ENCODE results near the gene TVP23A.

TVP23A gene

DNA sequence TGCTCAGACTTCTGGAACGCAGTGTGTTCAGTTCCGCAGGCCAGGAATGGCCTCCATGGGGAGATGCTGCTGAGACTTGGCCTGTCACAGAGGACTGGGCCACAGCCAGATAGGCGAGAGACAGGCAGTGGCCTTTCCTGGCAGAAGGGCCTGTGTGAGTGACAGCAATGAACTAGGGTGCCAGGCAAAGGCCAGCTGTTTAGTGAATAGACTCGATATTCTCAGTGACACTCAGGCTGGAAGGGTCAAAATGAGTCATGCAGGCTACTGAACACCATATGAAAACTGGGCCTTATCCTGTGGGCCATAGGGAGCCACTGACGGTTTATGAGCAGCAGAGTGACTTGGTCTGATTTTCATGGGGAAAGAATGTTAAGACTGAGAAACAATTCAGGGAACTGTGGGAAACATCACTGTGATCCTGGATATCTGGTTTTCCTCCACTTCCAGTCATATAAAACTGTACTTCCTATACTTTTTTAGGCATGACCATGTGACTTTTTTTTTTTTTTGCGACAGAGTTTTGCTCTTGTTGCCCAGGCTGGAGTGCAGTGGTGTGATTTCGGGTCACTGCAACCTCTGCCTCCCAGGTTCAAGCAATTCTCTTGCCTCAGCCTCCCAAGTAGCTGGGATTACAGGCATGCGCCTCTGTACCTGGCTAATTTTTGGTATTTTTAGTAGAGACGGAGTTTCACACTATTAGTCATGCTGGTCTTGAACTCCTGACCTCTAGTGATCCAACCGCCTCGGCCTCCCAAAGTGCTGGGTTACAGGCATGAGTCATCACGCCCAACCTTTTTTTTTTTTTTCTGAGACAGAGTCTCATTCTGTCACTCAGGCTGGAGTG lies 80.1 kb downstream of the TVP23A start:
- TF ChIP-seq CTCF (IDR thresholded peaks at IDR 0.05; ENCODE audit: low read depth, low read length, missing control alignments), result no peak
- no peak for DNase-seq (ENCODE audit: low read depth)
- H3K4me3 ChIP-seq (ENCODE audit: low read depth, low read length), result no peak overlapping the region
- in situ Hi-C loops (cut with HindIII; ENCODE audit: low sequenced_read_pairs), result loop anchor here (25.0 kb wide), 1 partner anchor 201 kb away; no protein-coding TSS in a partner anchor

DNA sequence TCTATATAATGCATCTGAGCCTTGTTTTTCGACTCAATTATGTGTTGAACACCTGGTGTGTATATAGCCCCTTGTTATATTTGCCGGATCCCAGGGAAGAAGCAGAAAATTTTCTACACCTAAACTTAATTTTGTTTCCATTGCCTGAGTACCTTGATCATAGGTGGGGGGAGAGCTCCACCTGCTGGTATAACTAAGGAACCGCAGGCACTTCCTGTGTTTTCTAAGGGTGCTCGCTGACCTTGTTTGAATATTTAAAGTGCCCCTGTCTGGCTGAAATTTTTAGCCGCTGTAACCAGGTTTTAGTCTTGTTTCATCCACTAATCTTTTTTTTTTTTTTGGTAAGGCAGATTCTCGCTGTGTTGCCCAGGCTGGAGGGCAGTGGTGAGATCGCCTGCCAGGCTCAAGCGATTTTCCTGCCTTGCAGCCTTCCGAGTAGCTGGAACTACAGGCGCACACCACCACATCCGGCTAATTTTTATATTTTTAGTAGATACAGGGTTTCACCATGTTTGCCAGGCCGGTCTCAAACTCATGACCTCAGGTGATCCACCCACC lies 81.4 kb downstream of the TVP23A start:
- in situ Hi-C loops (cut with HindIII; ENCODE audit: low sequenced_read_pairs), result loop anchor here (25.0 kb wide), 1 partner anchor 200 kb away; no protein-coding TSS in a partner anchor
- peak; percentile 92 for TF ChIP-seq CTCF (IDR thresholded peaks at IDR 0.05; ENCODE audit: low read depth, low read length, missing control alignments)
- no peak overlapping the region for H3K4me3 ChIP-seq (ENCODE audit: low read depth, low read length)
- peak; percentile 40 for DNase-seq (ENCODE audit: low read depth)

- no peak overlapping the region for H3K4me3 ChIP-seq (ENCODE audit: low read depth, low read length)
- in situ Hi-C loops (cut with HindIII; ENCODE audit: low sequenced_read_pairs), result loop anchor here (25.0 kb wide), 1 partner anchor 194 kb away; no protein-coding TSS in a partner anchor
- TF ChIP-seq CTCF (IDR thresholded peaks at IDR 0.05; ENCODE audit: low read depth, low read length, missing control alignments), result no peak
- no peak for DNase-seq (ENCODE audit: low read depth)
Measured at GRCh38 chr16:10731790-10732189, 86.8 kb downstream of the TVP23A start.

GRCh38 chr16:10729104-10730048 lies 89.2 kb downstream of the TVP23A start:
- no peak overlapping the region for H3K4me3 ChIP-seq (ENCODE audit: low read depth, low read length)
- no peak for DNase-seq (ENCODE audit: low read depth)
- in situ Hi-C loops (cut with HindIII; ENCODE audit: low sequenced_read_pairs), result loop anchor here (25.0 kb wide), 1 partner anchor 192 kb away; no protein-coding TSS in a partner anchor
- no peak for TF ChIP-seq CTCF (IDR thresholded peaks at IDR 0.05; ENCODE audit: low read depth, low read length, missing control alignments)

- TF ChIP-seq CTCF (IDR thresholded peaks at IDR 0.05; ENCODE audit: low read depth, low read length, missing control alignments), result no peak
- in situ Hi-C loops (cut with HindIII; ENCODE audit: low sequenced_read_pairs), result loop anchor here (25.0 kb wide), 1 partner anchor 191 kb away; no protein-coding TSS in a partner anchor
- no peak for DNase-seq (ENCODE audit: low read depth)
Measured at GRCh38 chr16:10728003-10728887, 90.3 kb downstream of the TVP23A start.

More at GRCh38 chr16:10728003-10728887, 90.3 kb downstream of the TVP23A start:
- no peak overlapping the region for H3K4me3 ChIP-seq (ENCODE audit: low read depth, low read length)
